Progenitor cell of endocrine pancreas (in vitro differentiated cells): Measurements from ENCODE around the gene CACNA2D4. TPM values are rescaled to one million over a fixed set of nuclear protein-coding genes. Genes with fewer than 3 reads are reported as not detected.

Experiments
- DNase-seq: peaks from one replicate; pipeline ENCODE4 v3.0.0; 2021; ENCODE audit warnings: low spot score; ENCODE audit not compliant: unreplicated experiment
- H3K27ac Mint-ChIP-seq: 2 replicates; pipeline ENCODE4 v1.8.0; 2021; ENCODE audit warnings: mild to moderate bottlenecking, moderate library complexity, mixed read lengths
- H3K27me3 Mint-ChIP-seq: 2 replicates; pipeline ENCODE4 v1.8.0; 2021; ENCODE audit warnings: mixed read lengths
- H3K36me3 Mint-ChIP-seq: 2 replicates; pipeline ENCODE4 v1.8.0; 2022; ENCODE audit warnings: mixed read lengths; ENCODE audit not compliant: insufficient read depth
- H3K4me1 Mint-ChIP-seq: 2 replicates; pipeline ENCODE4 v1.8.0; 2021; ENCODE audit warnings: low read depth, mixed read lengths
- H3K4me3 Mint-ChIP-seq: 2 replicates; pipeline ENCODE4 v1.8.0; 2021; ENCODE audit warnings: low read depth, mild to moderate bottlenecking, moderate library complexity, mixed read lengths
- H3K9me3 Mint-ChIP-seq: 2 replicates; pipeline ENCODE4 v1.8.0; 2021; ENCODE audit warnings: low read depth, mixed read lengths
- total RNA-seq: library from RNA; stranded (reverse); gene quantifications from 2 replicates; pipeline ENCODE4 v1.2.1, GENCODE V29; 2021
- TF ChIP-seq, protein P1 (sequence below): fragments of 200-600 bp; sonication (generic); IDR thresholded peaks from one replicate; pipeline ENCODE4 v1.5.0; 2021; ENCODE audit warnings: antibody characterized with exemption, mild to moderate bottlenecking; ENCODE audit not compliant: unreplicated experiment

The CACNA2D4 gene
- total RNA-seq, 1 donor from 2014 or later, result 0.34 TPM

DNA sequence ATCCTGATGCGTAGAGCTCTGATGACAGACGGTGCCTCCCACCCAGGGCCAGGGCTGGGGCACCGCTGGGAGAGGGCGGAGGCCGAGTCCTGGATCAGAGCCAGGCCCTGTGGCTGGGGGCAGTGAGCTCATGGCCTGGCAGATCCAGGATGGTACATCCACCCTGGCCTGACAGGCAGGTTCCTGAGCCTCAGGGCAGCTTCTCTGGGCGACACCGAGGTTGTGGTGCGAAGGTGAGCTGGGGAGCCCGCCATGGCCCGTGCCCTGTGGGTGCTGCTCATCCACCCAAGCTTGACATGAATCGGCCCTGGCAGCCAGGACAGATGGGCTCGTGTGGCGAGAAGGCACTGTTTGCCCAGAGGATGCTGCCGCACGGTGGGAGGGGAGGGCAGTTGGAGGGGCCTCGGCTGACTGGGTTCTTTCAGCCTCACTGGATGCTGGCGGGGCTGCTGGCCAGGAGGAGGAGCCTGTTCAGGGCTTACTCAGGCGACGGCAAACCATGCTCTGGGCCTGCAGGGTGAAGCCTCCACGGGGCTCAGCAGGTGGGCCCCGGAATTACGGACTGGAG, 81.5 kb downstream of the CACNA2D4 start:
- Mint-ChIP-seq H3K9me3 (no peaks in the 10 kb centered on the region), H3K4me3 (no peak overlapping the region), H3K4me1 (peaks cover 8% of the 10 kb centered on the region), H3K27ac (no peak overlapping the region), H3K36me3 (no peaks in the 10 kb centered on the region), H3K27me3 (peaks cover 40% of the 10 kb centered on the region)
- no peak for DNase-seq
- TF ChIP-seq, protein P1, sequence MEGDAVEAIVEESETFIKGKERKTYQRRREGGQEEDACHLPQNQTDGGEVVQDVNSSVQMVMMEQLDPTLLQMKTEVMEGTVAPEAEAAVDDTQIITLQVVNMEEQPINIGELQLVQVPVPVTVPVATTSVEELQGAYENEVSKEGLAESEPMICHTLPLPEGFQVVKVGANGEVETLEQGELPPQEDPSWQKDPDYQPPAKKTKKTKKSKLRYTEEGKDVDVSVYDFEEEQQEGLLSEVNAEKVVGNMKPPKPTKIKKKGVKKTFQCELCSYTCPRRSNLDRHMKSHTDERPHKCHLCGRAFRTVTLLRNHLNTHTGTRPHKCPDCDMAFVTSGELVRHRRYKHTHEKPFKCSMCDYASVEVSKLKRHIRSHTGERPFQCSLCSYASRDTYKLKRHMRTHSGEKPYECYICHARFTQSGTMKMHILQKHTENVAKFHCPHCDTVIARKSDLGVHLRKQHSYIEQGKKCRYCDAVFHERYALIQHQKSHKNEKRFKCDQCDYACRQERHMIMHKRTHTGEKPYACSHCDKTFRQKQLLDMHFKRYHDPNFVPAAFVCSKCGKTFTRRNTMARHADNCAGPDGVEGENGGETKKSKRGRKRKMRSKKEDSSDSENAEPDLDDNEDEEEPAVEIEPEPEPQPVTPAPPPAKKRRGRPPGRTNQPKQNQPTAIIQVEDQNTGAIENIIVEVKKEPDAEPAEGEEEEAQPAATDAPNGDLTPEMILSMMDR, result no peak

DNA sequence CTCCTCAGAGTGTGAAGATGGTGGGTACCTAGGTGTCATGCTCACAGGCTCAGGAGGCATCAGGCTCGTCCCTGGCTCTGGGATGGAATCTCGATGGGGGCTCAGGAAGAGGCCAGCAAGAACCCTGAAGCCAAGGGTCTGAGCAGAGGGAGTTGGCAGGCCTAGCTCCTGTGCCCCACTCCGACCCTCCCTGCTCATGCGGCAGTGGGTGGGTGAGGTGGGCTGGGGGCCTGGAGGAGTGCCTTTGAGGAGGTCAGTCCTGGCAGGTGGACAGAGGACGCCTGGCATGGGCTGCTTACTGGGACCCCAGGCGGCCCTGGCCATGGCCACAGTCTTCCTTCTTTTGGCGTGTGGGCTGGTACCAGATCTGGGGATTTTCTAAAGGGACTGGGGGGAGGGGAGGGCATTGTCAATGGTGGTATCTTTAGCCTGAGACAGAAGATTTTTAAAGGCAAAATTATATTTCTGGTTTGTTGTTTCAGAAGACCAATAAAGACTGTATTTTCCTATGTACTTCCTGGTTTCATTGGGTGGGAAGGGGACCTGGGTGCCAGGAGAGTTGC, 82.1 kb downstream of the CACNA2D4 start:
- no peaks in the 10 kb centered on the region for H3K36me3 Mint-ChIP-seq
- no peaks in the 10 kb centered on the region for H3K9me3 Mint-ChIP-seq
- DNase-seq, result no peak
- H3K27me3 Mint-ChIP-seq, result peaks cover 35% of the 10 kb centered on the region
- TF ChIP-seq, protein P1, result no peak
- H3K4me3 Mint-ChIP-seq, result no peak overlapping the region
- peaks cover 8% of the 10 kb centered on the region for H3K4me1 Mint-ChIP-seq
- no peak overlapping the region for H3K27ac Mint-ChIP-seq

DNA sequence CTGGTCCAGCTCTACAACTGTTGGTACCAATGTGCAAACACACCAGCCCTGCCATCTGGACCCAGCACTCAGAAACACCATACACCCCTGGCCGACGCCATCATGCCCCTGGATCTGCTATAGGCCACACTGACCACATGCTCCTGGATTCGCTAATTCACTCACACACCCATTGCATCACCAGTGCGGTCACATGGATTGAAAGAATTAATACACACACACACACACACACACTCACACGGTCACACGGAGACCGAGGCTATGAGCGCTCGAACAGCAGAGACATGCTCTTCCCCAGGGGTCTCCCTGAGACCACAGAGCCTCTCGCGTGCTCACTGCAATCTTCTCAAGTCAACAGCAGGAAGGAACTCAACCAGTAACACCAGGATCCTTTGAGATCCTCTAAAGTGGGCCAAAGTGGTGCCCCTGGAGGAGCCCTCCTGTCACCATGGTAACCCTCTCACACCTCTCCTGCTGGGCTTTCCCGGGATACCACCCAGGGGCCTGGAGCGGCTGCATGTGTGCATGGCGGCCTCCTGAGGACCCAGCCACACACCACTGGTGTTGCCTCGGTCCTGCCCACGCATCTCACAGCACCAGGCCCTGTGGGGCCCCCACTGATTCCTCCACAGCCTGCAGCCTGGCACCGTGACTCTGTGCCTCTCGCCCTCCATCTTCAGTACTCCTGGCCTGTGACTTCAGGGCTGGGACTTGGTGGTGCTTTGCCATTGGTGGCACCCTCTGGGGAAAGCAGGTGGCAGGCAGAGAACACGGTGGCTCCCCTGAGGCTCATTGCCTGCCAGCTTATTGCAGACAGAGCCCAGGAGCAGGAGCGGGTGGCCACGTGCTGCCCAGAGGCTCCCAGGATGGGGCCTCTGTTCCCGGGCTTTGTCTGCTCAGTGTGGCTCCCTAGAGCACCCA, 83.0 kb downstream of the CACNA2D4 start:
- Mint-ChIP-seq H3K36me3 (no peaks in the 10 kb centered on the region), H3K9me3 (no peaks in the 10 kb centered on the region), H3K4me1 (peaks cover 15% of the 10 kb centered on the region), H3K4me3 (no peak overlapping the region), H3K27ac (no peak overlapping the region), H3K27me3 (peaks cover 29% of the 10 kb centered on the region)
- TF ChIP-seq, protein P1, result no peak
- DNase-seq, result no peak

DNA sequence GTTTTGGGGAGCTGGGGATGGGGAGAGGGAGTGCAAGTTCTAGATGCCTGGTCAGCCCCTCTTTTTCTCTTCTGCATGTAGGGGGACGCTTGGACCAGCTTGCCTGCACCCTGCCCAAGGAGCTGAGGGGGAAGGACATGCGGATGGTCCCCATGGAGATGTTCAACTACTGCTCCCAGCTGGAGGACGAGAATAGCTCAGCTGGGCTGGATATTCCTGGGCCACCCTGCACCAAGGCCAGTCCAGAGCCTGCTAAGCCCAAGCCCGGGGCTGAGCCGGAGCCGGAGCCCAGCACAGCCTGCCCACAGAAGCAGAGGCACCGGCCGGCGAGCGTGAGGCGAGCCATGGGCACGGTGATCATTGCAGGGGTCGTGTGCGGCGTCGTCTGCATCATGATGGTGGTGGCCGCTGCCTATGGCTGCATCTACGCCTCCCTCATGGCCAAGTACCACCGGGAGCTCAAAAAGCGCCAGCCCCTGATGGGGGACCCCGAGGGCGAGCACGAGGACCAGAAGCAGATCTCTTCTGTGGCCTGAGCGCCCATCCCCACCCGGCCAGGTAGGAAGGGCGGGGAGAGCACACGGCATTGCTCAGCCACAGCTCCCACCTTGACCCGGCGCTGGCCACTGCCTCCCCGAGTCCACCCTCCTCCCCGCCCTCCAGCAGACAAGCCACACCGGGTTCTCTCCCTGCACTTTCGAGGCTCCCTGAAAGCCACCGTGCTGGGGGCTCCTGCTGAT, 84.1 kb downstream of the CACNA2D4 start:
- Mint-ChIP-seq H3K27ac (no peak overlapping the region), H3K36me3 (no peaks in the 10 kb centered on the region), H3K4me1 (peaks cover 21% of the 10 kb centered on the region), H3K27me3 (peaks cover 28% of the 10 kb centered on the region), H3K9me3 (no peaks in the 10 kb centered on the region), H3K4me3 (no peak overlapping the region)
- DNase-seq, result no peak
- TF ChIP-seq, protein P1, result no peak

DNA sequence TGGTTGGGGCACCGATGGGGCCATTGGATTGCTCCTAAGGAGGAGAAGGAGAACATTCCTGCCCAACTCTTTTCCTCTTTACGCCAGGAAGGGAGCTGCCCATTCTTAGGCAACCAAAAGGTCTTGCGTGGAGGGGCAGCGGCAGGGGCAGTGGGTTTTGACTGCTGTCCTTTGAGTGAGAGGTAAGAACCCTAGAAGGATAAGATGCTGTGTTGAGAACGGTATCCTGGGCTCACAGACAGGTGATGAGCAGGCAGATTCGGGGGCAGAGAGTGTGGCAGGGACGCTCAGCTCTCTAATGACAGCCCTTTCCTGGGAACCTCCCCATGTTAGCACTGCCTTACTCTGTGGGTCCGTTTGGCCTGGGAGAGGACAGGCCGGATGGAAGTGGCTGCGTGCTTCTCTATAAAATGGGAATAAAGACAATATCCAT, 84.8 kb downstream of the CACNA2D4 start:
- Mint-ChIP-seq H3K9me3 (no peaks in the 10 kb centered on the region), H3K27me3 (peaks cover 28% of the 10 kb centered on the region)
- TF ChIP-seq, protein P1, result no peak

More for the DNA sequence above, 84.8 kb downstream of the CACNA2D4 start:
- Mint-ChIP-seq H3K4me3 (no peak overlapping the region), H3K27ac (no peak overlapping the region), H3K36me3 (no peaks in the 10 kb centered on the region), H3K4me1 (peaks cover 24% of the 10 kb centered on the region)
- DNase-seq, result no peak
